IPS-18a (cell line): Measurements from ENCODE around the gene MYMX.

Experiments
- H3K27ac ChIP-seq: one replicate; pipeline ENCODE4 v1.5.1; 2013; ENCODE audit warnings: low read length
- H3K27me3 ChIP-seq: one replicate; pipeline ENCODE4 v1.6.1; 2013; ENCODE audit warnings: mild to moderate bottlenecking, low read length; ENCODE audit not compliant: control insufficient read depth, insufficient read depth
- H3K36me3 ChIP-seq: one replicate; pipeline ENCODE4 v1.6.1; 2013; ENCODE audit warnings: low read depth, low read length; ENCODE audit not compliant: control insufficient read depth
- H3K4me1 ChIP-seq: one replicate; pipeline ENCODE4 v1.6.1; 2013; ENCODE audit warnings: low read depth, low read length; ENCODE audit not compliant: control insufficient read depth
- H3K4me3 ChIP-seq: one replicate; pipeline ENCODE4 v1.5.1; 2013; ENCODE audit warnings: low read length
- H3K9ac ChIP-seq: one replicate; pipeline ENCODE4 v1.6.1; 2013; ENCODE audit warnings: mild to moderate bottlenecking, low read length, moderate library complexity
- H3K9me3 ChIP-seq: one replicate; pipeline ENCODE4 v1.6.1; 2013; ENCODE audit warnings: low read depth, low read length; ENCODE audit not compliant: control insufficient read depth

The MYMX gene

DNA sequence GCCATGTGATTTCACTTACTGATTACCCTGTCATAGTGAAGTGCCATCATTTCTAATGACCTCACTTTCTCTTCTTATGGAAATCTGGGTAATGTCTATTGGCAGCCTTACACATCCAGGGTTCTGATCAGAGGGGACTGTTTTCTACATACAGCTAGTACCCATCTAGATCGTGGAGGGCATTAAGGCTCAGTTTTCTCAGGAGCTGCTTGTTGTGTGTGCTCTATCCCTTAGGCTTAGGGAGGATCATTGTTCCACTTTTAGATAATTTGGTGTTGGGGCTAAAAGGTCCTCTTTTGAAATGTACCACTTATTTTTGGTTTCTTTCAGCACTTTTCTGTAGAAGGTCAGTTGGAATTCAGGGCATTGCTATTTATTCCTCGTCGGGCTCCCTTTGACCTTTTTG lies 34.0 kb downstream of the MYMX start:
- Histone ChIP-seq H3K4me1 (peaks cover 13% of the 10 kb centered on the region), H3K9ac (no peak overlapping the region), H3K36me3 (peaks cover 78% of the 10 kb centered on the region), H3K27me3 (no peaks in the 10 kb centered on the region), H3K4me3 (no peak overlapping the region), H3K9me3 (no peaks in the 10 kb centered on the region), H3K27ac (no peak overlapping the region)

DNA sequence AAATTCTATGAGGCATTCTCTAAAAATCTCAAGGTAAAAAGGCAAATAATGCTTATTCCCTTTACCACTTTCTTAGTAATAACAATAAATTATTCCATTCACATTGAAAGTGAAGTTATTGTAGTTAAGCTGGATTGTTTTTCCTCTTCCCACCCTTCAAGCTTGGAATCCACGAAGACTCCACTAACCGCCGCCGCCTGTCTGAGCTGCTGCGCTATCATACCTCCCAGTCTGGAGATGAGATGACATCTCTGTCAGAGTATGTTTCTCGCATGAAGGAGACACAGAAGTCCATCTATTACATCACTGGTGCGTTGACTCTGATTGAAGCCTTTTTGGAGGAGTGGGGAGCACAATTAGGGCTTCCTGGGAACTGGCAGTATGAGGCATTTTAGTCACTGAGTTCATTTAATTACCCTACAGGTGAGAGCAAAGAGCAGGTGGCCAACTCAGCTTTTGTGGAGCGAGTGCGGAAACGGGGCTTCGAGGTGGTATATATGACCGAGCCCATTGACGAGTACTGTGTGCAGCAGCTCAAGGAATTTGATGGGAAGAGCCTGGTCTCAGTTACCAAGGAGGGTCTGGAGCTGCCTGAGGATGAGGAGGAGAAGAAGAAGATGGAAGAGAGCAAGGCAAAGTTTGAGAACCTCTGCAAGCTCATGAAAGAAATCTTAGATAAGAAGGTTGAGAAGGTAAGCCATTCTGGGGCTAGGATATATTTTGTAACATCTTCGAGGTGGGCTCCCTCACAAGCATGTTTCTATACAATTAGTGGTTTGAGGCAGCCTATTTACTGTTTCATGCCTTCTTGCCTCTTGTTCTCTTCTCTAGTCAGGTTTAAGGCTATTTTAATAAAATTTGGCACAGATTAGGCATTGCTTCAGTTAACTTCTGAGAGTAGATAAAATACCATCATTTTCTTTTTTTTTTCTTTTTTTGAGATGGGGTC lies 35.1 kb downstream of the MYMX start:
- no peak overlapping the region for H3K9ac ChIP-seq
- H3K27ac ChIP-seq: no peak overlapping the region
- H3K36me3 ChIP-seq: peaks cover 79% of the 10 kb centered on the region
- H3K9me3 ChIP-seq: no peaks in the 10 kb centered on the region
- H3K4me3 ChIP-seq: no peak overlapping the region
- no peaks in the 10 kb centered on the region for H3K27me3 ChIP-seq
- H3K4me1 ChIP-seq: peaks cover 17% of the 10 kb centered on the region

DNA sequence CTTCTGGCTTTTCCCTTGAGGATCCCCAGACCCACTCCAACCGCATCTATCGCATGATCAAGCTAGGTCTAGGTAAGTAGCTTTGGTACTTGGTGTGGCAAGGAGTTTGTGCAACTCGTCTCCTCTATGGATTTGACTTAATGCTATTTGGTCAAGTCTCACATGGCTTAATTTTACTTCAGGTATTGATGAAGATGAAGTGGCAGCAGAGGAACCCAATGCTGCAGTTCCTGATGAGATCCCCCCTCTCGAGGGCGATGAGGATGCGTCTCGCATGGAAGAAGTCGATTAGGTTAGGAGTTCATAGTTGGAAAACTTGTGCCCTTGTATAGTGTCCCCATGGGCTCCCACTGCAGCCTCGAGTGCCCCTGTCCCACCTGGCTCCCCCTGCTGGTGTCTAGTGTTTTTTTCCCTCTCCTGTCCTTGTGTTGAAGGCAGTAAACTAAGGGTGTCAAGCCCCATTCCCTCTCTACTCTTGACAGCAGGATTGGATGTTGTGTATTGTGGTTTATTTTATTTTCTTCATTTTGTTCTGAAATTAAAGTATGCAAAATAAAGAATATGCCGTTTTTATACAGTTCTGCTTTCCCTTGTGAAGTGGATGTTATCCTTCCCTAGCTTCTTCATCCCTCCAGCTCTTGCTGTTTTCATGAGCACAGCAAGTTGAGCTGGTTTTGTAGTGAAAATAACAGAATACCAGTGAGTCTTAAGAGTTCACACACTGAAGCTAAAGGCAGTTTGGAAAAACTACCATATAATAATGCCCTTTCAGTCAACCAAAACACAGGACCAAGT lies 36.8 kb downstream of the MYMX start:
- H3K4me1 ChIP-seq: peaks cover 16% of the 10 kb centered on the region
- no peak overlapping the region for H3K27ac ChIP-seq

DNA sequence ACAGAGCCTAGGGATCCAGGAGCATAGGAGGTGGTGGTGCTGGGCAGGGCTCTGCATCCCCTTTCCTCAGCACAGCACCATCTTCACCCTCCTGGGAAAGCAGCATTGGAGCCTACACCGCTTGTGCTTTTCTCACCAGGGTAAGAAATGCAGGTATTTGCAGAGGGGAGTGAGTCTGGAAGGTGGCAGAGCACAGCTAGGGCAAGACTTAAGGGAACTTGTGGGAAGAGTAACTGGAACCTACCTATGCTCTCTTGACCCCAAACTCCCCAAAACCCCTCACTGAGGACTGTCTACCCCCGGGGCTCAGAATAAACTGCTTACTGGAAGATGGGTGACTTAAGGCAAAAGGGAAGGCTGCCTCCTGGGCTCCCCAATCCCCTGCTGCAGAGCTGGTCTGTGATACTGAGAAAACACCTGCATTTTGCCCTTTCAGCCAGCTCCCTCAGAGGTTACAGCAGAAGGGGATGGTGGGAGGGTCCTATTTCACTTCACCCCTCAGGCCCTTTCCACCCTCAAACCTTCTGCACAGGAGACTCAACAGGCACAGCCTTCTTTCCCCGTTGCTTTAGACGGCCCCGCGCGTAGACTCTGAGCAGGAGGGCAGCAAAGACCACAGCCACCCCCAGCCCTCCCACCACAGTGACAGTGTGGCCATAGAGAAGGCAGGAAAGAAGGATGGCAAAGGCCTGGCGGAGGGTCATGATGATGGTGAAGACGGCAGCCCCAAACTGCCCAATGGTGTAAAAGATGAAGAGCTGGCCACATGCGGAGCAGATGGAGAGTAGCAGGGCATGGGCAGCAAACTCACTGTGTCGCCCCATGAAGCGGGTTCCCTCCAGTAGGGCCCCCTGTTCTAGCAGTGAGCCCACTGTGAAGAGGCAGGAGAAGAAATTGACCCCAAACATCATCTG lies 37.7 kb downstream of the MYMX start:
- Histone ChIP-seq H3K36me3 (peaks cover 75% of the 10 kb centered on the region), H3K27me3 (no peaks in the 10 kb centered on the region), H3K9me3 (no peaks in the 10 kb centered on the region), H3K27ac (no peak overlapping the region), H3K4me1 (peaks cover 7% of the 10 kb centered on the region), H3K9ac (no peak overlapping the region), H3K4me3 (no peak overlapping the region)

More for the DNA sequence above, 36.8 kb downstream of the MYMX start:
- Histone ChIP-seq H3K27me3 (no peaks in the 10 kb centered on the region), H3K36me3 (peaks cover 77% of the 10 kb centered on the region), H3K9me3 (no peaks in the 10 kb centered on the region), H3K4me3 (no peak overlapping the region), H3K9ac (no peak overlapping the region)

DNA sequence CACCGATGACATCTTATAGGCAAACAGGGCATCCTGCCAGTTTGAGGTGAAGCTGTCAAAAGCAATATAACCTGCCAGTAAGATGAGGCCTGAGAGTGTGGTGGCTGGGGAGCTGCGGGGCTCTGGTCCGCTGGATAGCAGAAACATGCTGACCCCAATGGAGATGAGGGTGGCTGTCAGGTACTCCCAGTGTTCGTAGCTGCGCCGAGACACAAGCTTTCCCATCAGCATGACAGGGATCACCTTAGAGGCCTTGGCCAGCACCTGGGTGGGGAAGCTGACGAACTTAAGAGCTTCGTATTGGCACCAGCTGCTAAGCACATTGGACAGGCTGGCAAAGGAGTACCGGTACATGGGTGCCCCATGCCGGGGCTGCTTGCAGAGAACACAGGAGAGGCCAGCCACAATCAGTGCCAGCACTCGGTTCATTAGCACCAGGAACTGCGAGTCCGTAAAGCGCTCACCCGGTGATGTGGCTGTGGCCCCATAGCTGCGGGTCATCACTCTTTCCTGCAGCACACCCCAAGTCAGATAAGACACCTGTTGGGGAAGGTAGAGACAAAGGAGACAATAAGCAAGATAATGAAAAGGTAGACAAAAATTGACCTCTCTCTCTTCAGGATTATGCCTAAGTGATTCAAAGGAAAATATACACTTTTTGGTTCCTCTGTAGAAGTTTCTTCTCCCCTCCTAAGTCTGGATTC lies 38.5 kb downstream of the MYMX start:
- peak overlapping the region; percentile 89 for H3K9ac ChIP-seq
- no peak overlapping the region for H3K27ac ChIP-seq
- no peaks in the 10 kb centered on the region for H3K9me3 ChIP-seq
- H3K36me3 ChIP-seq: peaks cover 75% of the 10 kb centered on the region
- peaks cover 7% of the 10 kb centered on the region for H3K4me1 ChIP-seq
- H3K27me3 ChIP-seq: no peaks in the 10 kb centered on the region
- peak overlapping the region; percentile 93 for H3K4me3 ChIP-seq

DNA sequence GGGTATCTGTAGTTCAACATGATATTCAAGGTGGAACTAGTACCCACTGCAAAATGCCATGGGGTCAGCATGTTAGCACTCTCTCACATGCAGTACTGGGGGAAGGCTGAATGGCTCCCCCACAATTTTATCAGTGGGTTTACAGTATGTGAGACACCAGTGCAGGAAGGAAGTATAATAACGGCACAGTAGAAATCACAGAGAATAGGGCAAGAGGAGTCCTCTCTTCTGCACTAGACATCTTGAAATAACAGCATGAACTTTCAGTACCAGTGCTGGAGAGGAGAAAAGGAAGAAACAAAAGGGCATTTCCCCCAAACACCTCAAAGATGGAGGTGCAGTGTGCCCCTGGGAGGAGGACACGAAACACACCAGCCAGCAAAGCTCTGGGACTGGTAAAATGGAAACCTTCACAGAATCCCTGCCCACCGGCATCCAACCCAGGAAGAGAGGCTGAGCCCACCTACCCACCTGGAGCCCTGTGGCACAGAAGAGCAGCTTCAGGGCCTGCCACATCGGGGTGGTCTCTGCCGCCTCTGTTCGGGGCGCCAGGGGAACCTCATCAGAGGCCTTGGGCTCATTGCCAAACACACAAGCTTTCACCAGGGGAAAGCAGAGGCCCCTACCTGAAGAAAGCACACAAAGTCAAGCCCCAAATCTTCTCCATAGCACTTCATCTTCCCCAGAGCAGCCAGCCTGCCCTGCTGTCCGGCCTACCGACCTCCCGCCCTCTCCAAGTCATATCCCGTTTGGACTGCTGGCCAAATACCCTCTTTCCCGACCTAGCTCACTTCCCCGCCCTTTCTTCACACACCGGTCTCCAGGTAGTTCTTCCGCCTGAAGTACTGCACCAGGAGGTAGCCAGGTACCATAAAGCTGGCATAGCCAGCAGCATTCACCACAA lies 39.4 kb downstream of the MYMX start:
- H3K4me3 ChIP-seq: peak overlapping the region; percentile 93
- H3K27me3 ChIP-seq: no peaks in the 10 kb centered on the region
- H3K36me3 ChIP-seq: peaks cover 70% of the 10 kb centered on the region
- peaks cover 7% of the 10 kb centered on the region for H3K4me1 ChIP-seq
- peak overlapping the region; percentile 61 for H3K27ac ChIP-seq
- H3K9ac ChIP-seq: peak overlapping the region; percentile 89
- H3K9me3 ChIP-seq: no peaks in the 10 kb centered on the region

DNA sequence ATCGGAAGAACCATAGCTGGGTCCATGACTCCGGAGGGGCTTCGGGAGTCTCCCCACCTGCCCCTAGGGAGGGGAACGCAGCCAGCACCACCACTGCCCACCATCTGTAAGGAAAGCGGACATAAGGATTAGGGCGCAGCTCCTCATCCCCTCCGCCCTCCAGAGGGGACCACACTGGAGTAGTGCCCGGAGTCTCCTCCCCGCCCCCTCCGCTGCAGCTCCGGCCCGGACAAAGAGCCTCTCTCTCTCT lies 40.0 kb downstream of the MYMX start:
- Histone ChIP-seq H3K27ac (peak overlapping the region; percentile 61), H3K36me3 (peaks cover 67% of the 10 kb centered on the region), H3K4me3 (peak overlapping the region; percentile 93), H3K9me3 (no peaks in the 10 kb centered on the region), H3K9ac (peak overlapping the region; percentile 89), H3K27me3 (no peaks in the 10 kb centered on the region), H3K4me1 (peaks cover 7% of the 10 kb centered on the region)

DNA sequence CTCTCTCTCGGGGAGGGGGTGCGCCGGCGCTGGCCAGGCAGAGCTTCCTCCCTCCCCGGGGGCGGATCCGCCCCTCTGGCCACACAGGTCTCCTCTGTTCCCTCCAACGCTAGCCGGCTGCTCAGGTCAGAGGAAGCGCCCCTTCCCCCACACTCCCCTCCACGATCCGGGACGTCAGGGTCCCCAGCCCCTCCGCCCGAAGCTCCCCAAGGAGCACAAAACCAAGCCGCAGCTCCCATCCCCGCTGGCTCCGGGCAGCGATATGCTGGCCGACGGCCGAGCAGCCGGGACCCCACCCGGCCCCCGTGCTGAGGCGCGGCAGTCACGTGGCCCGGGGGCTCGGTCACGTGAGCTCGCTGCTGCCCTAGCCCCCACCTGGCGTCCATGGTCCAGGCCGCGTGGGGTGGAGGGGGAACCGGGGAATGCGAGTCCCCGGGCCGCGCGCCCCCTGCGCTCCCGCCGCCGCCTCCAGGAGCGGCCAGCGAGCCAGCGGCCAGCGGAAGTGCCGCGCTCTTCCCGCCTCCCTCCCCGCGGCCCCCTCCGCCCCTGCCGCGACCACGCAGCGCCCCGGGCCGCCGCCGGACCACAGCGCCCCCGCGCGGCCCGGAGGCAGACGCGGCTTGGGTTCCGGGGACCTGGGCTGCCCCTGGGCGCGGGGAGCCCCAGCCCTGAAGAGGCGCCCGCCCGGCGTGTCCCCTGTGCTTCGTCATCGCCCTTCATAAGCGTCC lies 40.5 kb downstream of the MYMX start, which contains the start of gene SLC35B2:
Gene SLC35B2 (minus strand): TSS at position 504 of the 728 bp plus-strand sequence. CDS start 118 bp downstream, at position 386.
- peaks cover 62% of the 10 kb centered on the region for H3K36me3 ChIP-seq
- no peaks in the 10 kb centered on the region for H3K9me3 ChIP-seq
- peak within 1 kb of the TSS; percentile 89 for H3K9ac ChIP-seq
- H3K4me3 ChIP-seq: peak within 1 kb of the TSS; percentile 93
- peak within 1 kb of the TSS; percentile 61 for H3K27ac ChIP-seq
- peaks cover 10% of the 10 kb centered on the region for H3K4me1 ChIP-seq
- no peaks in the 10 kb centered on the region for H3K27me3 ChIP-seq

DNA sequence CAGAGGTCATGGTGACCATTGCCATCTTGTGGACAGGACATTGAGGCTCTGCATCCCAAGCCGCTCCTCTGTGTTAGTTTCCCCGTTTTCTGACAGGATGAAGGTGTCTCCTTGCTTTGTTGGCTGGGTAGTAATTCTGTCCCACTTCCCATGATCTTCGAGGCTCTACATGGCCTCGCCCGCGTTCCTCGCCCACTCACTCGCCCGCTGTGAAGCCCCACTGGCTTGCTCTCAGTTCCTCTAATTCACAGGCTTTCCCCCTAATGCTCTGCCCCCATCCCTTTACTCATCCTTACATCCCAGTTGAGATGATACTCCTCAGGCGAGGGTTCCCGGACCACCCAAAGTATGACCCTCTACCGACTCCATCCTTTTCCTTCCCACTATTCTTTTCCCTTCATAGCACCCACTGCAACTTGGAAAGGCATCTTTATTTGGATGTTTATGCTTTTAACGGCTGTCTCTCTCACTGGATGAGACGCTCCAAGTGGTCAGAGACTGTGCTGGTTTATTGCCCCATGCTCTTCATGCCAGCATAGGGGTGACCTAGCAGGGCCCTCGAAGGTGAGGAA lies 41.1 kb downstream of the MYMX start:
- no peaks in the 10 kb centered on the region for H3K9me3 ChIP-seq
- H3K36me3 ChIP-seq: peaks cover 56% of the 10 kb centered on the region
- no peaks in the 10 kb centered on the region for H3K27me3 ChIP-seq
- H3K27ac ChIP-seq: no peak overlapping the region
- peak overlapping the region; percentile 57 for H3K4me3 ChIP-seq
- H3K9ac ChIP-seq: peak overlapping the region; percentile 65
- peaks cover 16% of the 10 kb centered on the region for H3K4me1 ChIP-seq
